HG03460 (cell line): ENCODE data around the gene IL1RAPL2.
"Not testable (repeated sequence)": the region's sequence is repeated elsewhere in the genome, so short reads cannot be mapped to it uniquely, and the experiment has no call there.

Experiments
- ATAC-seq: cut with Tn5 transposase; IDR thresholded peaks from one replicate; pipeline ENCODE4 v1.9.1; 2021; ENCODE audit not compliant: unreplicated experiment

Gene IL1RAPL2

GRCh38 chrX:105150036-105150435 lies 584.0 kb downstream of the IL1RAPL2 start:
- ATAC-seq: no peak

- ATAC-seq: no peak
Observed at GRCh38 chrX:105150557-105150956, 584.6 kb downstream of the IL1RAPL2 start.

- ATAC-seq: no peak
Observed at GRCh38 chrX:105167233-105167632, 601.2 kb downstream of the IL1RAPL2 start.

GRCh38 chrX:105168577-105168976 lies 602.6 kb downstream of the IL1RAPL2 start:
- ATAC-seq: no peak

GRCh38 chrX:105173071-105173470 lies 607.1 kb downstream of the IL1RAPL2 start:
- no peak for ATAC-seq

GRCh38 chrX:105179644-105180043 lies 613.6 kb downstream of the IL1RAPL2 start:
- no peak for ATAC-seq

GRCh38 chrX:105189093-105189492 lies 623.1 kb downstream of the IL1RAPL2 start:
- no peak for ATAC-seq

GRCh38 chrX:105190252-105190853 lies 624.4 kb downstream of the IL1RAPL2 start:
- no peak for ATAC-seq

- no peak for ATAC-seq
Observed at GRCh38 chrX:105191878-105192277, 625.9 kb downstream of the IL1RAPL2 start.

- no peak for ATAC-seq
Observed at GRCh38 chrX:105209406-105209805, 643.4 kb downstream of the IL1RAPL2 start.

- no peak for ATAC-seq
Observed at GRCh38 chrX:105210258-105210657, 644.3 kb downstream of the IL1RAPL2 start.

- no peak for ATAC-seq
Observed at GRCh38 chrX:105211066-105211575, 645.1 kb downstream of the IL1RAPL2 start.

- ATAC-seq: no peak
Observed at GRCh38 chrX:105219454-105220401, 653.7 kb downstream of the IL1RAPL2 start.

GRCh38 chrX:105220636-105221035 lies 654.6 kb downstream of the IL1RAPL2 start, which contains the start of gene TEX13A:
Gene TEX13A, minus strand, starts transcription at chrX:105220694. Its CDS starts 297 bp downstream, at chrX:105220397.
- ATAC-seq: no peak

- no peak for ATAC-seq
Observed at GRCh38 chrX:105221374-105221773, 655.4 kb downstream of the IL1RAPL2 start.

GRCh38 chrX:105226499-105226898 lies 660.5 kb downstream of the IL1RAPL2 start:
- no peak for ATAC-seq

GRCh38 chrX:105228602-105229001 lies 662.6 kb downstream of the IL1RAPL2 start:
- ATAC-seq: no peak

GRCh38 chrX:105229146-105229545 lies 663.1 kb downstream of the IL1RAPL2 start:
- ATAC-seq: no peak

- not testable (repeated sequence) for ATAC-seq
Observed at GRCh38 chrX:105237407-105237806, 671.4 kb downstream of the IL1RAPL2 start.

GRCh38 chrX:105241056-105241455 lies 675.1 kb downstream of the IL1RAPL2 start:
- no peak for ATAC-seq

GRCh38 chrX:105260291-105261043 lies 694.5 kb downstream of the IL1RAPL2 start:
- no peak for ATAC-seq
